NCI-H526 treated with DMSO at 0.1 percent for 48 hours (cell line): ENCODE results near the gene CNST.
"Not testable (repeated sequence)": the region's sequence is repeated elsewhere in the genome, so short reads cannot be mapped to it uniquely, and the experiment has no call there.

ENCODE experiments used
- DNase-seq: peaks from one replicate; lab custom pipeline; 2025; lab: John Stamatoyannopoulos, UW

Gene CNST

GRCh38 chr1:246711548-246712003 lies 145.3 kb downstream of the CNST start:
- no peak for DNase-seq

- not testable (repeated sequence) for DNase-seq
Measured at GRCh38 chr1:246712428-246712827, 146.2 kb downstream of the CNST start.
